Endothelial cell of umbilical vein (primary cell): ENCODE measurements around the gene ADGRG3. TPM values are rescaled to one million over a fixed set of nuclear protein-coding genes. Genes with fewer than 3 reads are reported as not detected.

Experiments
- BruUV-seq: library from RNA; stranded (reverse); fragments of 400-500 nt; replicated peaks from 2 replicates; lab custom pipeline; 2021; lab: Mats Ljungman, UMichigan
- CTCF ChIA-PET: fragments of 300-600, 350-600 bp; sonication (Branson Sonifier 250); formaldehyde crosslinking; loops from one replicate; lab custom pipeline; 2021; ENCODE audit warnings: antibody characterized with exemption, inconsistent platforms; lab: Charles Lee
- POLR2A ChIA-PET: fragments of 300-600, 350-600 bp; sonication (Branson Sonifier 250); formaldehyde crosslinking; loops from one replicate; lab custom pipeline; 2021; ENCODE audit warnings: antibody characterized with exemption, inconsistent platforms; lab: Charles Lee
- DNase-seq: peaks from one replicate; pipeline ENCODE4 v3.0.0-alpha.2; 2011; ENCODE audit warnings: low read depth, low spot score
- FAIRE-seq: peaks from 2 replicates; lab custom pipeline; 2011; peaks lifted over from hg19 to GRCh38; lab: Jason Lieb, UNC
- H2AFZ ChIP-seq: 2 replicates; pipeline ENCODE4 v1.6.0; 2012; ENCODE audit warnings: low read depth, low read length, control low read depth, inconsistent platforms
- H3K27ac ChIP-seq: 2 replicates; pipeline ENCODE4 v1.5.1; 2011; ENCODE audit warnings: low read depth, mild to moderate bottlenecking, control low read depth, low read length, moderate library complexity; ENCODE audit not compliant: insufficient read depth
- H3K27me3 ChIP-seq, 2 experiments: 2 replicates each; pipeline versions ENCODE4 v1.6.0 to v1.6.1; 2011; ENCODE audit warnings: low read length in 2 of 2, mixed read lengths in 1 of 2; ENCODE audit not compliant: control insufficient read depth in 2 of 2, insufficient read depth in 2 of 2
- H3K36me3 ChIP-seq, 2 experiments: 2 replicates in 1 of 2; 3 replicates in 1 of 2; pipeline ENCODE4 v1.5.1; 2011; ENCODE audit warnings: low read length in 2 of 2, mild to moderate bottlenecking in 1 of 2, moderate library complexity in 1 of 2; ENCODE audit not compliant: control insufficient read depth in 2 of 2, insufficient read depth in 2 of 2; ENCODE audit errors: extremely low read depth in 1 of 2
- H3K4me1 ChIP-seq: 3 replicates; pipeline ENCODE4 v1.5.1; 2011; ENCODE audit warnings: mild to moderate bottlenecking, low read length; ENCODE audit not compliant: control insufficient read depth, insufficient read depth; ENCODE audit errors: extremely low read depth
- H3K4me2 ChIP-seq: 2 replicates; pipeline ENCODE4 v1.6.1; 2011; ENCODE audit warnings: low read length, control low read depth, mixed read lengths; ENCODE audit not compliant: insufficient read depth
- H3K4me3 ChIP-seq, 3 experiments: fragments of 200-600 bp in 1 of 3; sonication (generic), shearing (Covaris generic) in 1 of 3; replicated peaks in 1 of 3; 2 replicates each; pipeline ENCODE4 v1.5.1; 2011 to 2016; ENCODE audit warnings: control low read depth in 3 of 3, low read length in 3 of 3, mild to moderate bottlenecking in 2 of 3, inconsistent platforms in 1 of 3, low read depth in 1 of 3, moderate library complexity in 1 of 3; ENCODE audit not compliant: insufficient read depth in 1 of 3
- H3K79me2 ChIP-seq: 2 replicates; pipeline ENCODE4 v1.6.0; 2012; ENCODE audit warnings: low read length, inconsistent platforms; ENCODE audit not compliant: control insufficient read depth, insufficient read depth
- H3K9ac ChIP-seq: replicated peaks from 2 replicates; pipeline ENCODE3; 2011; ENCODE audit warnings: low read length, control low read depth; ENCODE audit not compliant: insufficient read depth; ENCODE audit errors: extremely low read depth
- H3K9me1 ChIP-seq: replicated peaks from 3 replicates; pipeline ENCODE4 v1.6.0; 2011; ENCODE audit warnings: mild to moderate bottlenecking, low read length; ENCODE audit not compliant: control insufficient read depth, insufficient read depth; ENCODE audit errors: extremely low read depth
- H3K9me3 ChIP-seq: replicated peaks from 2 replicates; pipeline ENCODE4 v1.5.1; 2012; ENCODE audit warnings: low read length, inconsistent platforms; ENCODE audit not compliant: control insufficient read depth, insufficient read depth
- H4K20me1 ChIP-seq: replicated peaks from 2 replicates; pipeline ENCODE3; 2011; ENCODE audit warnings: mild to moderate bottlenecking, low read length; ENCODE audit not compliant: control insufficient read depth, insufficient read depth; ENCODE audit errors: extremely low read depth
- EZH2 ChIP-seq: IDR thresholded peaks from 2 replicates; pipeline ENCODE4 v1.6.1; 2012; ENCODE audit warnings: borderline replicate concordance, low read depth, mild to moderate bottlenecking, moderate library complexity, low read length, inconsistent platforms; ENCODE audit not compliant: severe bottlenecking
- GATA2 ChIP-seq: IDR thresholded peaks from 2 replicates; pipeline ENCODE4 v1.7.0; 2011; ENCODE audit warnings: low read depth, mild to moderate bottlenecking, moderate library complexity, mixed read lengths, low read length; ENCODE audit not compliant: insufficient read length, insufficient read depth
- MYC ChIP-seq: IDR thresholded peaks from one replicate; pipeline ENCODE4 v1.6.1; 2011; ENCODE audit warnings: mild to moderate bottlenecking, low read depth, low read length
- POLR2A ChIP-seq: IDR thresholded peaks from 2 replicates; pipeline ENCODE4 v1.6.1; 2012; ENCODE audit warnings: low read depth, mild to moderate bottlenecking, control low read depth, low read length
- dilution Hi-C: fragments of 300-500 bp; cut with MboI; formaldehyde crosslinking; loops from one replicate; pipeline ENCODE4 v1.15.0; 2019; ENCODE audit warnings: low sequenced_read_pairs; ENCODE audit not compliant: extremely low pct_ligation_motif_present
- intact Hi-C: fragments of 100-400 bp; cut with micrococcal nuclease; formaldehyde crosslinking; loops from one replicate; pipeline ENCODE4 v1.10.0; 2022
- polyA plus RNA-seq, 4 experiments: library from polyadenylated mRNA; depleted of rRNA in 3 of 4; stranded (reverse) in 3 of 4; unstranded in 1 of 4; fragments of >200 nt; gene quantifications; 2 replicates each; pipeline versions ENCODE4 v1.2.1 to v1.2.3, GENCODE V29; 2011 to 2012; ENCODE audit warnings: missing spikeins in 1 of 4
- total RNA-seq: library from RNA; stranded (reverse); gene quantifications from 2 replicates; pipeline ENCODE4 v1.2.3, GENCODE V29; 2021
- TF ChIP-seq, protein P1 (sequence below), 2 donors: IDR thresholded peaks; 1 replicate in 1 of 2; 2 replicates in 1 of 2; pipeline ENCODE4 v1.5.1; 2011; ENCODE audit warnings: low read length in 2 of 2, mild to moderate bottlenecking in 2 of 2, moderate library complexity in 2 of 2, control low read depth in 1 of 2, inconsistent platforms in 1 of 2, low read depth in 1 of 2; ENCODE audit not compliant: insufficient read depth in 1 of 2; ENCODE audit errors: extremely low read depth in 1 of 2

ADGRG3 gene
- total and polyA plus RNA-seq, 2 donors (not counting 3 experiments of a cell fraction or from before 2014, with no cell fraction given) = not detected

DNA sequence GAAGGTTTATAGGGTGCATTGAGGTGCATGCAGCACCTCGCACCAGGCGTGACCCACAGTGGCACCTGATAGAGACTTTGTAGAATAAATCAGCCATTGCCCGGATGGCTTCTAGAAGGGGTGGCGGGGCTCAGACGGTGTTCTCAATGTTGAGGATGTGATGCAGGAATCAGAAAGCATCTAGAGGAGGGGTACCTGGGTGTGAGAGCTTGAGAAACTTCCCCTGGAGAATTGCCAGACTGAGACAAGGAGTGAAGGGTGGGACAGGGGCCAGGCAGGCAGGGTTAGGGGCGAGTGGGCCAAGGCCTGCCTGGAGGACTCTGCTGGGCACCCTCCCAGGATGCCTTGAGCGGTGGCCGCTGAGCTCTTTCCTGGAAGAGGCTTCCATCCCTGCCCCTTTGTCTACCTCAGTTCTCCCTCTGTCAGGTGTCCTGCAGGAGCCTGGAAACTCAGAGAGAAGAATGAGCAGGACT lies 48.9 kb upstream of the ADGRG3 start:
- H2AFZ ChIP-seq = no peak overlapping the region
- POLR2A ChIA-PET = no interaction called here

More for the DNA sequence above, 48.9 kb upstream of the ADGRG3 start:
- dilution Hi-C loops = no loop called here
- intact Hi-C loops = no loop called here
- no peaks in the 10 kb centered on the region for H3K4me1 ChIP-seq
- no peak overlapping the region for H3K4me3 ChIP-seq
- H3K9me3 ChIP-seq = no peaks in the 10 kb centered on the region
- H4K20me1 ChIP-seq = no peaks in the 10 kb centered on the region
- TF ChIP-seq, protein P1, sequence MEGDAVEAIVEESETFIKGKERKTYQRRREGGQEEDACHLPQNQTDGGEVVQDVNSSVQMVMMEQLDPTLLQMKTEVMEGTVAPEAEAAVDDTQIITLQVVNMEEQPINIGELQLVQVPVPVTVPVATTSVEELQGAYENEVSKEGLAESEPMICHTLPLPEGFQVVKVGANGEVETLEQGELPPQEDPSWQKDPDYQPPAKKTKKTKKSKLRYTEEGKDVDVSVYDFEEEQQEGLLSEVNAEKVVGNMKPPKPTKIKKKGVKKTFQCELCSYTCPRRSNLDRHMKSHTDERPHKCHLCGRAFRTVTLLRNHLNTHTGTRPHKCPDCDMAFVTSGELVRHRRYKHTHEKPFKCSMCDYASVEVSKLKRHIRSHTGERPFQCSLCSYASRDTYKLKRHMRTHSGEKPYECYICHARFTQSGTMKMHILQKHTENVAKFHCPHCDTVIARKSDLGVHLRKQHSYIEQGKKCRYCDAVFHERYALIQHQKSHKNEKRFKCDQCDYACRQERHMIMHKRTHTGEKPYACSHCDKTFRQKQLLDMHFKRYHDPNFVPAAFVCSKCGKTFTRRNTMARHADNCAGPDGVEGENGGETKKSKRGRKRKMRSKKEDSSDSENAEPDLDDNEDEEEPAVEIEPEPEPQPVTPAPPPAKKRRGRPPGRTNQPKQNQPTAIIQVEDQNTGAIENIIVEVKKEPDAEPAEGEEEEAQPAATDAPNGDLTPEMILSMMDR (IDR thresholded peaks at IDR 0.05; ENCODE audit: extremely low read depth in 1 of 2, insufficient read depth in 1 of 2, low read depth in 1 of 2, low read length in 2 of 2) = no peak
- TF ChIP-seq MYC (no peak), GATA2 (no peak), POLR2A (no peak), EZH2 (no peak)
- no peak overlapping the region for H3K27ac ChIP-seq
- no peak overlapping the region for H3K4me2 ChIP-seq
- H3K27me3 ChIP-seq = no peaks in the 10 kb centered on the region
- FAIRE-seq (no peak), DNase-seq (no peak)
- no TSS peak for BruUV-seq
- H3K79me2 ChIP-seq = no peaks in the 10 kb centered on the region
- CTCF ChIA-PET = interaction anchor here (1.0 to 1.3 kb wide), 2 partner anchors 9 to 19 kb away, joined by 3 to 5 read pairs; partner anchors contain the start of gene ADGRG1
- H3K36me3 ChIP-seq = no peaks in the 10 kb centered on the region
- H3K9ac ChIP-seq = no peak overlapping the region
- no peaks in the 10 kb centered on the region for H3K9me1 ChIP-seq
